Stimulated activated CD4-positive, alpha-beta T cell treated with anti-CD3 and anti-CD28 coated beads, Interleukin-1b, Interleukin-23, amount 100 ng/mL, for 48 hours (primary cell): ENCODE data around the gene ZNF677.
"Not testable (repeated sequence)": the region's sequence is repeated elsewhere in the genome, so short reads cannot be mapped to it uniquely, and the experiment has no call there.

ENCODE experiments used
- DNase-seq: peaks from one replicate; pipeline ENCODE4 v3.0.0-alpha.2; 2020

ZNF677 gene

DNA sequence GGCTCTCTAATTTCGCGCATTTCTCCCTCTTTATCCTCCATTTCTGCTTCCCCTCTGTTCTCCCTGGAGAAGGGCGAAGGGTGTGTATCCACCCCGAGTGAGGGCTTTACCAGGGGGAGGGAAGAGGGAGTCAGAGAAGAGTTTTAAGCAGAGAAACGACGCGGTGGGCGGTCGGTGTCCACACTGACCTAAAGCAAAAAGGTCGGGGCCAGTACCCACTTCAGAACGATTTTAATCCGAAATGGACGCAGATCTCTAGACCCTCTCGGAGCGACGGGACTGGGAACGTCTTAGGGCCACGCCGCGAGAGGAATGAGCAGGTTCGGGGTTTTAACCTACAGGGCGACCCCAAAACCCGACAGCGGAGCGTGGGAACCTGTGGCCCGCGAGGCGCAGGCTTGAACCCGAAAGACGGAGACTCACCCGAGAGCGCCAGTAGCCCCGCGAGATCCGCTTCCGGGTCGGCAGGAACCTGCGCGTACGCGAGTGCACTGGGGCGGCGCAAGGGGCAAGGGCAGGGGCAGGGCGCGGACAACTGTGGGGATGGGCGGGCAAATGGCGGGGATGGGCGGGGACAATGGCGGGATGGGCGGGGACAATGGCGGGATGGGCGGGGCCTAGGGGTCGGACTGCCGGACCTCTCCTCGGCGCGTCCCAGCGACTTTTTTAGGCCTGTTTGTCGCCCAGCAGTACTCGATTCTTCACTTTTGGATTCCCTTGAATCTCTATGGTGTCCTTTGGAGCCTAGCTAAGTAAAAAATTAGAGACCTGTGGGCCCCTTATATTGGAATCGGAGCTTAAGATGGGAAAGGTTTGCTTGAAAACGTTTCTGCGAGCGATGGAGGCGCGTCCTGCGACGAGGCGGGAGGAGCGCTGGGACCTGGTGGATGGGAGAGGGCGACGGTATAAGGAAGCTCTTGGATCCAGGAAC lies at the start of gene ZNF677:
Gene ZNF677, minus strand, starts transcription at position 463 of the 931 bp plus-strand sequence. CDS start 3,323 bp downstream, outside the sequence.
- DNase-seq: peak; percentile 87

DNA sequence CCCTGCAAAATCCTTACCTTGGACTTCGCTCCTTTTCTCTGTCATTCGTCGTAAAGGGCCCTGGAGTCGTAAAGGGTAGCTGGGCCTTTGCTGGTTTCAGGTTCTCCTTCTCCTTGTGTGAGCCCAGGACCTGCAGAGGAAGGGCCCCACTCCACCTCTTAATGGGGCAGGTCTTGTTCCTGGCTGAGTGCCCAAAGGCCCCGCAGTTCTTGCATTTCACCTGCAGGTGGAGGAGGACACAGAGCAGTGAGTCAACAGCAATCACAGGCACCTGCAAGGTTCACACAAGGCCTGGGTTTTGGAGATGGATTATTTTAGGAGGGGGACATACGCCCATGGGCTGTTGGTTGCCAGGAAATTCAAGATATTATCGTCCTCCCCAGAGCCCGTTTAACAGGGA lies 46.7 kb upstream of the ZNF677 start:
- DNase-seq: not testable (repeated sequence)

DNA sequence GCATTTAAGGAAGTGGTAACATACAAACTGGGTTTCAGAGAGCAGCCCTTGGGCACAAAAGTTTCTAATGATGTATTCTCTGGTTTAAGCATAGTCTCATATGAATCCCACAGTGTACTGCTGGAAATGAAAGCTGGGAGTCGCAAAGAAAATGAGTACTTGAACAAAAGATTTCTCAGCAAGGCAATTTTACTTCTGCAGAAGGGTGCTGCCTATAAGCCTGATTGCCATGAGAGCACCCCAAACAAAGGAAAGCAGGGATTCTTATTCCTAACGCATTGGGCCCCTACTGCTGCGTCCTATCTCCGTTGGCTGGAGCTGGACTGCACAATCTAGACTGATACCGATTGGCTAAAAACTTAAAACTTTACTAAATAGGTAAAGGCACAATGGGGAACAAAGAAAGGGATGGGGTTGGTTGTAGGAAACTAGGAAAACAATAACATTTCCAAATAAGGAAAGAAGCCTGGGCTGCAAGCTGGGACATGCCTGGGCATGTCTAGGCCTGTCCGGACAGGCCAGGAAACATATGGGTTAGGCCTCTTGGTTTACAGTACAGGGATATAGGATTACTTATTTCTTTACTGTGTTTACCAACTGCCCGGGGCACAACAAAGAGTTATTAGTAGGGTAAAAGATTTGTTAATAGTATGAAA lies 40.2 kb upstream of the ZNF677 start:
- DNase-seq: no peak

DNA sequence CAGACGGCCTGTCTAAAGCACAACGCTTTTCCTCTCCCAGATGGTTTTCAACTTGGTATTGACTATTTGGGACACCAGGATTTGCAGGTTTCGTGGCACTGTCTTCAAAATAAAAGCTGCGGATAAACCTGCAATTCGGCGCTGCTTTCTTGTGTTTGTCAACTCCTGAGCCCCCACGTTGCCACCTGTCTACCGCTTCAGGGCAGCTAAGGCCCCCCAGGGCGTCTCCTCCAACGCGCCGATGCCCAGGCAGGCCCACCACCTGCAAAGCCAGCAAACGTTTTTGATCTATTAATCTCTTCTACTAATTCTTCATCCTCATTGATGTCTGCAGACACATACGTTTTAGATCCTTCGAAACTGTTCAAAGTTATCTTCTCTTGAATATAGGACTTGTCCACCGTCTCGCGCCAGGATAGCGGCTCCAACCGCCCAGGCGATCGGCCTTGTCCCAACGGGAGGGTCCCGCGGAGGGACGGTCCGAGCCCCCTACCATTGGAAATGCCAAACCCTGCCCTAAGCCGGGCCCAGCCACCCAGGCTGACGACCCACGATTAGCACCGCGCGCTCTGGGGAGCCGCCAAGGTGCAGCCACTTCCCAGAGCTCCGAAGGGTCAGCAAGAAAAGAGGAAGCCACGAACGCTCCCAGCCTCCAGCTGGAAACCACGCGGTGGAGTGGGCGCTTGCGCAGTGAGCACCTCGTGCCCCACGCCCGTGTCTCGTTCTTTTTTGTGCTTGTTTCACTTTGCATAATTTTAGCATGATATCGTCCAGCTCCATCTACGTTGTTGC lies 36.3 kb upstream of the ZNF677 start:
- DNase-seq: no peak

DNA sequence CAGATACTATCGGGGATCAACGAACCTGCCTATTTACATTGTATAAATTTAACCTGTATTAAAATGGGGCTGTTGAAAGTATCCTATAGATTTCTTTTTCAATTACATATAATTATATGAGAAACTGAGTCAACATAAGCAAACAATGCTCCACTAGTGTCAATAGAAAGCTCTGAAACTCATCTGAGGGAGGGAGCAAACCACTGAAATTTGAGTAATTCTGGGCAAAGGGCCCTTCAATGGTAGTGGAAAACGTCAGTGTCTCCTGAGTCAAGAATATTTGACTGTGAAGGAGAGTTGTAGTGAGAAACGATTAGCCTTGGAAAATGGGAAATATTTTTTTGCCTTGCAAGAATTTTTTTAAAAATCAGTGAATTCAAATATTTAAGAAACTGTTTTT lies 30.4 kb upstream of the ZNF677 start:
- no peak for DNase-seq

DNA sequence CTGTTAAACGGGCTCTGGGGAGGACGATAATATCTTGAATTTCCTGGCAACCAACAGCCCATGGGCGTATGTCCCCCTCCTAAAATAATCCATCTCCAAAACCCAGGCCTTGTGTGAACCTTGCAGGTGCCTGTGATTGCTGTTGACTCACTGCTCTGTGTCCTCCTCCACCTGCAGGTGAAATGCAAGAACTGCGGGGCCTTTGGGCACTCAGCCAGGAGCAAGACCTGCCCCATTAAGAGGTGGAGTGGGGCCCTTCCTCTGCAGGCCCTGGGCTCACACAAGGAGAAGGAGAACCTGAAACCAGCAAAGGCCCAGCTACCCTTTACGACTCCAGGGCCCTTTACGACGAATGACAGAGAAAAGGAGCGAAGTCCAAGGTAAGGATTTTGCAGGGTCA lies 27.3 kb upstream of the ZNF677 start:
- DNase-seq: peak; percentile 13

DNA sequence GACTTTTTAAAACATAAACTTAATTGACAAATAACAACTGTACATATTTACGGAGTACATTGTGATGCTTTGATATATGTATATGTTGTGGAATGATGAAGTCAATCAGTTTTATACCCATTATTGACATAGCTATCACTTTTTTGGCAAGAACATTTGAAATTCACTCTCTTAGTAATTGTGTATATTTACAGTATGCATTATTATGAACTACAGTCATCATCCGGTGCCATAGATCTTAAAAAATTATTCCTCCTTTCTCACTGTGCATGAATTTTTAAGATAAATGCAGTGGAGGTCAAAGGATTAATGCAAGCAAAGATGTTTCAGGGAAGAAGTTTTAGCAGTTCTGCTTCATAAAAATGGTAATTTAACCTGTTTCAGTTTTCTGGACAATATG lies 20.8 kb upstream of the ZNF677 start:
- no peak for DNase-seq

DNA sequence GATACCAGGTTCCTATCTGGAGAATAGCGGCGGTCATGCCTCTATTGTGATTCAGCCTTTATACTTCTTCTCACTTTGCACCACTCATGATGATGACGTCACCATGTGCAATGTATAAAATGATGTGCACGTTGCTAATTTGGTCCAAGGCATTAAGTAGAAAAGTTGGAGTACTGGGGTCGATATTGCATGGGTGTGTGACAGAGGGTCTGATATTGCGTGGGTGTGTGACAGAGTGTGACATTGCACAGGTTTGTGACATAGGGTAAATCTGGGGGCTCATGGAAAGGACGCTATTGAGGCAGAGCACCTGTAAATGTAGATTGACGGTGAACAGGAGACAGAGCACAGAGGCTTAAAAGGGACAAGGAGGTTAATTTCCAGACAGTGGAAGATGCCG lies 17.4 kb upstream of the ZNF677 start:
- DNase-seq: no peak

DNA sequence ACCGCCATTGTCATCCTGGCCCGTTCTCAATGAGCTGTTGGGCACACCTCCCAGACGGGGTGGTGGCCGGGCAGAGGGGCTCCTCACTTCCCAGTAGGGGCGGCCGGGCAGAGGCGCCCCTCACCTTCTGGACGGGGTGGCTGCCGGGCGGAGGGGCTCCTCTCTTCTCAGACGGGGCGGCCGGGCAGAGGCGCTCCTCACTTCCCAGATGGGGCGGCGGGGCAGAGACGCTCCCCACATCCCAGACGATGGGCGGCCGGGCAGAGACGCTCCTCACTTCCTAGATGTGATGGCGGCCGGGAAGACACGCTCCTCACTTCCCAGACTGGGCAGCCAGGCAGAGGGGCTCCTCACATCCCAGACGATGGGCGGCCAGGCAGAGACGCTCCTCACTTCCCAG lies 15.2 kb upstream of the ZNF677 start:
- not testable (repeated sequence) for DNase-seq

DNA sequence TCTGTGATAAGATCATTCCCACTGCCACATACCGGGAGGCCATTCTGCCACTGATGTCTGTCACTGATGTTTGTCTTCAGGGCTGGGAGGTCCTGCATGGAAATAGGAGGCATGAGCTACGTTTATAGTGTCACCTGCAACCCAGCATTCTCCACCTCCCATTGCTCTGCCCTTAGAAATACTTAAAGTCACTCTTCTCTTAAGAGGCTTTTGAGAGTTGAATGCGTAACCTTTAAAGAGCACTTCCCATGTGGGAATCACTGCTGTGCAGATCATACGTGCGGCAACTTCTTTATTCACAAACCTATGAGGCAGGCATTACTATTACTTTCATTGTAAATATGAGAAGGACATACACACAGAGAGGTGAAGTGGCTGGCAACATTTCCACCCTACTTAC lies 12.9 kb upstream of the ZNF677 start, which contains the start of gene VN1R4:
Gene VN1R4, minus strand, starts transcription at position 101 of the 400 bp plus-strand sequence. Its CDS starts 58 bp downstream, at position 43.
- not testable (repeated sequence) for DNase-seq

DNA sequence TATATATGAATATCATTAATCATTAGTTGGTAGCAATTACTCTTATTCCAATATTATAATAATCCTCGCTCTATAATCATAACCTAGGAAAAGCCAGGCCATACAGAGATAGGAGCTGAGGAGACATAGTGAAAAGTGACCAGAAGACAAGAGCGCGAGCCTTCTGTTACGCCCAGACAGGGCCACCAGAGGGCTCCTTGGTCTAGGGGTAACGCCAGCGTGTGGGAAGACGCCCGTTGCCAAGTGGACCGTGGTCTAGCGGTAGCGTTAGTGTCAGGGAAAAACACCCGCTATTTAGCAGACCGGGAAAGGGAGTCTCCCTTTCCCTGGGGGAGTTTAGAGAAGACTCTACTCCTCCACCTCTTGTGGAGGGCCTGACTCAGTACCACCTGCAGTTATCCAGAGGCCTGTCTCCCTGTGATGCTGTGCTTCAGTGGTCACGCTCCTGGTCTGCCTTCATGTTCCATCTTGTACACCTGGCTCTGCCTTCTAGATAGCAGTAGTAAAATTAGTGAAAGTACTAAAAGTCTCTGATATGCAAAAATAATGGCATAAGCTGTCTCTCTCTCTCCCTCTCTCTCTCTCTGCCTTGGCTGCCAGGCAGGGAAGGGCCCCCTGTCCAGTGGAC lies 3.2 kb upstream of the ZNF677 start, which contains the start of gene VN1R2:
Gene VN1R2, plus strand, starts transcription at position 578 of the 628 bp plus-strand sequence. CDS start 84 bp downstream, outside the sequence.
- not testable (repeated sequence) for DNase-seq

DNA sequence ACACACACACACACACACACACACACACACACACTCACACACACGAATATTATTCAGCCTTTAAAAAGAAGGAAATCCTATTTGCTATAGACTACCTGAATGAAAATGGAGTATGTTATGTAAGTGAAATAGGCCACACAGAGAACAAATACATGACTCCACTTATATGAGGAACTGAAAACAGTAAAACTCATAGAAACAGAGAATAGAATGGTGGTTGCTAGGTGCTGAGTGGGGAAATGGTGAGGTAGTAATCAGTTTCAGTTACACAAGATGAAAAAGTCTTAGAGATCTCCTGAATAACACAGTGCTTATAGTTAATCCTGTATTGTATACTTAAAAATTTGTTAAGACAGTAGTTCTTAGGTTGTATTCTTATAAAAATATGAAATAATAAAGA lies 8.2 kb downstream of the ZNF677 start:
- no peak for DNase-seq

DNA sequence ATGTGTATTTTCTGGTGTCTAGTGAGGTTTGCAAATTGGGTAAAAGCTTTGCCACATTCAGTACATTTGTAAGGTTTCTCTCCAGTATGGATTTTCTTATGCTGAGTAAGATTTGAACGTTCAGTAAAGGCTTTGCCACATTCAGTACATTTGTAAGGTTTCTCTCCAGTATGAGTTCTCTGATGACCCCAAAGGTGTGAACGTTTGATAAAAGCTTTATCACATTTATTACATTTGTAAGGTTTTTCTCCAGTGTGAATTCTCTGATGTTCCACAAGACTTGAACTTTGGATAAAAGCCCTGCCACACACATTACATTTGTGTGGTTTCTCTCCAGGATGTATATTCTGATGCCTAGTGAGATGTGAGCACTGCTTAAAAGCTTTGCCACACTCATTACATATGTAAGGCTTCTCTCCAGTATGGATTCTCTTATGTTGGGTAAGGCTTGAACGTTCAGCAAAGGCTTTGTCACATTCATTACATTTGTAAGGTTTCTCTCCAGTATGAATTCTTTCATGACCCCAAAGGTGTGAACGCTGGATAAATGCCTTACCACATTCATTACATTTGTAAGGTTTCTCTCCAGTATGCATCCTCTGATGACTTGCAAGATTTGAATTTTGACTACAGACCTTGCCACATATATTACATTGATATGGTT lies 17.4 kb downstream of the ZNF677 start:
- DNase-seq: no peak

DNA sequence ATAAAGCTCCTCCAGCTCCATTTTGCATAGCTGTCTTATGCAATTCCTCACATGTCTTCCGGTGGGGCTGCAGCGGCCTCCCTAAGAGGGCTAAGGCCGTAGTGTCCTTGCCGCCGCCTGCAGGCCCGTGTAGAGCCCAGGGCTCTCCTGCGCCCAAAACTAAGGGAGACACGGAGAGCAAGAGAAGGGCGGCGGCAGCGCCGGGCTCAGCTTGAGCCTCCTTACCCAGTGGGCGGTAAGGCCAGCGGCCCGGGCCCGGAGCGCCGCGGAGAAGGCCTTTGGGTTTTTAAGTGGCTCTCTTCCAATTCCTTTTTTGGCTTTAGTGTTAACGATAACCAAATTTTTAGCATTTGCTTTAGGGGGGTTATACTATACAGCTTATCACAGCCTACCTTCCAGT lies 30.1 kb downstream of the ZNF677 start:
- DNase-seq: no peak

DNA sequence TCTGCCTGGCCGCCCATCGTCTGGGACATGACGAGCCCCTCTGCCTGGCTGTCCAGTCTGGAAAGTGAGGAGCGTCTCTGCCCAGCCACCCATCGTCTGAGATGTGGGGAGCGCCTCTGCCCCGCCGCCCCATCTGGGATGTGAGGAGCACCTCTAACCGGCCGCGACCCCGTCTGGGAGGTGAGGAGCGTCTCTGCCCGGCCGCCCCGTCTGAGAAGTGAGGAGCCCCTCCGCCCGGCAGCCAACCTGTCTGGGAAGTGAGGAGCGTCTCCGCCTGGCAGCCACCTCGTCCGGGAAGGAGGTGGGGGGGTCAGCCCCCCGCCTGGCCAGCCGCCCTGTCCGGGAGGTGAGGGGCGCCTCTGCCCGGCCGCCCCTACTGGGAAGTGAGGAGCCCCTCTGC lies 32.0 kb downstream of the ZNF677 start:
- not testable (repeated sequence) for DNase-seq

DNA sequence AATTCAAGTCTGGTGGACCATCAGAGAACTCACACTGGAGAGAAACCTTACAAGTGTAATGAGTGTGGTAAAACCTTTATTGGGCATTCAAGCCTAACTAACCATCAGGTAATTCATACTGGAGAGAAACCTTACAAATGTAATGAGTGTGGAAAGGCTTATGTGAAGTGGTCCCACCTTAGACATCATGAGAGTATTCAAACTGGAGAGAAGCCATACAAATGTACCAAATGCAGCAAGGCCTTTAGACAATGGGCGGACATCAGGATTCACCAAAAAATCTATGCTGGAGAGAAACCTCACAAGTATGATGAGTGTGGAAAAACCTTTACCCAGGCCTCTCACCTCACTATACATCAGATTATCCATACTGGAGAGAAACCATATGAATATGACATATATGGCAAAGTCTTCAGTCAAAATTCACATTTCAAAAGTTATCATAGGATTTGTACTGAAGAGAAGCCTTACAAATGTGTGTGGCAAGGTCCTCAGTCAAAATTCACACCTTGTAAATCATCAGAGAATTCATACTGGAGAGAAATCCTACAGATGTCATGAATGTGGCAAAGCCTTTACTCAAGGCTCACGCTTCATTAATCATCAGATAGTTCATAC lies 41.9 kb downstream of the ZNF677 start:
- DNase-seq: no peak

DNA sequence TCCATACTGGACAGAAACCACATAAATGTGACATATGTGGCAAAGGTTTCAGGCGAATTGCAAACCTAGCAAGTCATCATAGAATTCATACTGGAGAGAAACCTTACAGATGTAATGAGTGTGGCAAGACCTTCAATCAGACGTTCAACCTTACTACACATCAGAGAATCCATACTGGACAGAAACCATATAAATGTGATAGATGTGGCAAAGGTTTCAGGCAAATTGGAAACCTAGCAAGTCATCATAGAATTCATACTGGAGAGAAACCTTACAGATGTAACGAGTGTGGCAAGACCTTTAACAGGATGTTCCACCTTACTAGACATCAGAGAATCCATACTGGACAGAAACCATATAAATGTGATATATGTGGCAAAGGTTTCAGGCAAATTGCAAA lies 43.1 kb downstream of the ZNF677 start:
- not testable (repeated sequence) for DNase-seq

DNA sequence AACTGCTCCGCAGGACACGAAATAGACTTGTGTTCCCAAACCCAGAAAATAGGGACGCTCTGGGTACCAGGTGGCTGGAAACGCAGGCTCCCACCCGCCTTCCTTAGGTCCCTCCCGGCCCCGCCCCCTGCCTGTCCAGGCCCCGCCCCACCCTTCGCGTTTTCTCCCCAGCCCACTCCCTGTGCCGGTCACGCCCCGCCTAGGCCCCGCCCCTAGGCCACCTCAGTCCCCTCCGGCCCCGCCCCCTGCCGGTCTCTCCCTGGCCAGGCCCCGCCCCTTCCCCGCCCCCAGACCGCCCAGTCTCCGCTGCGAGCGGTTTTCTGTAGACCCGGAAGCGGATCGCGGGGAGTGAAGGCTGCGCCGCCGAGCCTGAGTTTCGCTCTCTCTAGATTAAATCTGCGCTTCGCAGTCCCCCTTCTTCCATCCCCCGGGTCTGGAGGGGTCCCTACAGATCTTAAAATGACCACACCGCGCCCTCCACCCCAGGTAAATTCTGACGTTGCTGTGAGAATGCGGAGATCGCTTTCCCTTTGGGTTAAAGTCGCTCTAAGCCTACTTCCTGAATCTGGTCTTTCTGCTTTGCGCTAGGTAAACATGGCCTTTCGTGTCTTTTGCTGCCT lies 57.8 kb downstream of the ZNF677 start:
- peak; percentile 96 for DNase-seq

DNA sequence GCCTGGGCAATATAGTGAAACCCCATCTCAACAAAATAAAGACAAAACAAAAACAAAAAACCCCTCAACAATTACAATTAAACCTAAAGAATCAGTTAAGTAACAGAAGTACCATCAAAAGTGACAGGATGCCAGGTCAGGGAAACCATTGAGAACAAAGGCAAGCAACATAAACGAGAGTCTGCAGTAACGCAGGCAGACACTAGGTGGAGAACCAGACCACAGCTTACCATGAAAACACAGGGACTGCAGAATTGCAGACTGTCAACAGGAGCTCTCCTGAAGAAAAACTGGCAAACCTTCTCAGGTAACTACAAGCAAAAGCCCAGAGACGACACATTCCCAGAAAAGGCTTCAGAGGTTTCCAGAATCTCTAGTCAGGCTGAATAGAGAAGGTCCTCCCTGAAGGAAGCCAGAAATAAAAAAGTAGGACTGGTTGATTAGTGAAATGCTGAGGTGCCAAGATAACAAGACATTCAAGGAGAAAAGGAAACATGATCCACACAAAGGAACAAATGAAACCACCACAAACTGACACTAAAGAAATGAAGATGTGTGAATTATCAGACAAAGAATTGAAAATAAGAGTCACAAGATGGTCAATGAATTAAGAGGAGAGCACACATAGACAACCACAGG lies 59.3 kb downstream of the ZNF677 start:
- DNase-seq: peak; percentile 66

DNA sequence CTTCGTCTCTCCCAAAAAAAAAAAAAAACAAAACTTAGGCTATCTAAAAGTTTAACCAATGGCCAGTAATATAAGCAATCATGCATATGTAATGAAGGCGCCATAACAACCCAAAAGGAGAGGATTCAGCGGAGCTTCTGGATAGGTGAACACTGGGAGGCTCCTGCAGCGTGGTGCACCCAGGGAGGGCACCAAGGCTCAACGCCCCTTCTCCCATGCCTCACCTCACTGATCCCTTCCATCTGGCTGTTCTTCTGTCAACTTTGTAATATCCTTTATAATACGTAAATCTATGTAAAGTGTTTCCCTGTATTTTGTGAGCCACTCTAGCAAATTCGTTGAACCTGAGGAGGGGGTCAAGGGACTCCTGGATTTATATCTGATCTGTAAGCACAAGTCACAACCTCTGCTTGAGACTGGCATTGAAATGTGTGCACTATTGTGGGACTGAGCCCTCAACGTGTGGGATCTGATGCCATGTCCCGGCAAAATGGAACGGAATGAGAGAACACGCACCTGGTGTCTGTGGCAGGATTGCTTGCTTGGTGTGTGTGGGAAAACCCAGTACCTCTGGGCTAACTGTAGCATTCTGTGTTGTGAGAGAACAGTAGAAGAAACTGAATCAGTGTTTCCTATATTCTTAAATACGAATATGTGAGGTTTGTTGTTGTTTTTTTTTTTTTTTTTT lies 61.0 kb downstream of the ZNF677 start:
- DNase-seq: no peak
